HG02623 (cell line): ENCODE data around the gene KCTD11.

Source experiments
- ATAC-seq: cut with Tn5 transposase; IDR thresholded peaks from one replicate; pipeline ENCODE4 v1.9.1; 2021; ENCODE audit warnings: moderate library complexity; ENCODE audit not compliant: unreplicated experiment

KCTD11 gene

DNA sequence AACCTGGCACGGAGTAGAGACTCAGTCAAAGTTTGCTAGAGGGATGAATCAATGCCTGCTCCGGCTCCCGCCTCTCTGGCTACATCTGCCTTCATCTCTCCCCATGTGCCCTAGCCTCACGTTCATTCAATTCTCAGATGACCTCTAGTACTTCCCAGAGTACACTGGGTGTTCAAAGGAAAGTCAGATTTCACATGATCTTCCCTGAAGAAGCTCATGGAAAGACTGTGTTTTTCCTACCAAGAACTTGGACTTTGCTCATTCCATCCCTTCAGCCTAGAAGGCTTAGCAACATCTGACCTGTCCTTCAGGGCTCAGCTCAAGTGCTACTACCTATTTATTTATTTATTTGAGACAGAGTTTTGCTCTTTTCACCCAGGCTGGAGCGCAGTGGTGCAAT, 17.9 kb downstream of the KCTD11 start:
- ATAC-seq: no peak

GRCh38 chr17:7370853-7371252, 18.9 kb downstream of the KCTD11 start:
- ATAC-seq: no peak

DNA sequence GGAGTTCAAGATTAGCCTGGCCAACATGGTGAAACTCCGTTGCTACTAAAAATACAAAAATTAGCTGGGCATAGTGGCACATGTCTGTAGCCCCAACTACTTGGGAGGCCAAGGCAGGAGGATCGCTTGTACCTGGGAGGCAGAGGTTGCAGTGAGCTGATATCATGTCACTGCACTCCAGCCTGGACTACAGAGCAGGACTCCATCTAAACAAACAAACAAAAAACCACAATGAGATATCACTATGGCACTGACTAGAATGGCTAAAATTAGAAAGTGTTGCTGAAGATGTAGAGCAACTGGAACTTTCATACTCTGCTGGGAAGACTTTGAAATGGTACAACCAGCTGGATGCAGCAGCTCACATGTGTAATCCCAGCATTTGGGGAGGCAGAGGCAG, 22.4 kb downstream of the KCTD11 start:
- ATAC-seq: no peak

GRCh38 chr17:7379134-7379533, 27.2 kb downstream of the KCTD11 start:
- ATAC-seq: no peak

GRCh38 chr17:7380321-7380720, 28.4 kb downstream of the KCTD11 start:
- no peak for ATAC-seq

- no peak for ATAC-seq
Measured at GRCh38 chr17:7380855-7381683, 29.1 kb downstream of the KCTD11 start, which contains the start of gene TNK1. TNK1 (plus strand) TSS chr17:7381089; CDS start chr17:7382927, 1,838 bp downstream.

GRCh38 chr17:7382901-7383300, 30.9 kb downstream of the KCTD11 start:
- no peak for ATAC-seq

- ATAC-seq: no peak
Measured at GRCh38 chr17:7383371-7383741, 31.4 kb downstream of the KCTD11 start.

DNA sequence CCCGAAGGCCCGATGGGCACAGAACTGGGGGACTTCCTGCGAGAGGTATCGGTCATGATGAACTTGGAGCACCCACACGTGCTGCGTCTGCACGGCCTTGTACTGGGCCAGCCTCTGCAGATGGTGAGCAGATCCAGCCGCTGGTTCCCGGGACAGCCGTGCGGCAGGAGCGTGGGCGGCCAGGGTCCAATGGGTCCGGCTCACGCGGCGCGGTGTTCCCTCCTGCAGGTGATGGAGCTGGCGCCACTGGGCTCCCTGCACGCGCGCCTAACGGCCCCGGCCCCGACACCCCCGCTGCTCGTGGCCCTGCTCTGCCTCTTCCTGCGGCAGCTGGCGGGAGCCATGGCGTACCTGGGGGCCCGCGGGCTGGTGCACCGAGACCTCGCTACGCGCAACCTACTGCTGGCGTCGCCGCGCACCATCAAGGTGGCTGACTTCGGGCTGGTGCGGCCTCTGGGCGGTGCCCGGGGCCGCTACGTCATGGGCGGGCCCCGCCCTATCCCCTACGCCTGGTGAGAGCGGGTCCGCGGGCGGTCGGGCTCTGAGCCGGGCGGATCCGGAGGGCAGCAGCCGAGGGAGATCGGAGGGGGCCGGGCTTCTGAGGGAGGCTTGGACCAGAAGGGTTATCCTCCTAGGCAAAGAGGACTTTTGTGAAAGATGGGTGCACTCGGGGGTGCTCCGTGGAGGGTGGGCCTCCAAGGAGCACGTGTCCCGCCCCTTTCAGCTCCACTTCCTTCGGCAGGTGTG, 32.0 kb downstream of the KCTD11 start:
- peak; percentile 70 for ATAC-seq

- ATAC-seq: no peak
Measured at GRCh38 chr17:7384489-7385081, 32.6 kb downstream of the KCTD11 start.

- no peak for ATAC-seq
Measured at GRCh38 chr17:7388856-7389255, 36.9 kb downstream of the KCTD11 start.

DNA sequence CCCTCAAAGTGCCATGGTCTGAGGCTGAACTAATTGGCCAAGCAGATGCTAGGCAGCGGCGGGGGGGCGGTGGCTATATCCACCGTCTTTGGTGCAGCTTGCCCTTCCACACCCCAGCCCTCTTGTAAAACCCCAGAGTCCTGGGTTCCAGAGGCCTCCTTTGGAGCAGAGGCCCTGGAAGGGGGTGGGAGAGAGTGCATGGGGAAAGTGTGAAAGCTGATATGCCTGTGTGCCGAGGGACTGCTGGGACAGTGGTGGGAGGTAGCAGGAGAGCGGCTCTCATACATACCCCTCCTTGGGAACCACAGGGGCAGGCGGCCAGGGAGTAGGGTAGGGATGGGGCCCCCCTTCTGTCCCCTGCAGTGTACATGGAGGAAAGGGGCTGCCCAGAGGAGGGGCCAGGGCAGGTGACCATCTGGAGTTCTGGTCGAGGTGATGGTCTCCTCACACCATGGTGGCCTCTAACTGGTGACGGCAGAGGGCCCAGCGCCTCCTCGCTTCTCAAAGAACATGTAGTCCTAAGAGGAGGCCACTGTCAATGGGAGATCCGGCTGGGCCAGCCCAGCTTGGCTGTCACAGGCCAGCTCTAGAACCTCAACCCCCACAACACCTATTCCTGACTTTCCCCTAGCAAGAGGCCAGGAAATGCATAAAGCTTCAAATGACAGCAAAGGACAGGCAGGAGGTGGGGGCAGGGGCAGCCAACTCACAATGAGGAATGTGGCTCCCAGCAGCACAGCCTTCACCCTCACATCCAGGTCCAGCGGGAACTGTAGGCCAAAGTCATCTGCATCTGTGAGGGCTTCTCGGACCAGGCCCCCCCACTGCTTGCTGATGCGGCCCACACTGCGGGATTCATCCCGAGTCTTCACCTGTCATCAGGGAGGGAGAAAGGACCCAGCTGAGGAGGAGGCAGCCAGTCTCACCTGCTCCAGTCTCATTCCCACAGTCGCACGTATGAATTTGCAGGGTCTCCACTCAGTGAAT, 38.3 kb downstream of the KCTD11 start:
- ATAC-seq: no peak

DNA sequence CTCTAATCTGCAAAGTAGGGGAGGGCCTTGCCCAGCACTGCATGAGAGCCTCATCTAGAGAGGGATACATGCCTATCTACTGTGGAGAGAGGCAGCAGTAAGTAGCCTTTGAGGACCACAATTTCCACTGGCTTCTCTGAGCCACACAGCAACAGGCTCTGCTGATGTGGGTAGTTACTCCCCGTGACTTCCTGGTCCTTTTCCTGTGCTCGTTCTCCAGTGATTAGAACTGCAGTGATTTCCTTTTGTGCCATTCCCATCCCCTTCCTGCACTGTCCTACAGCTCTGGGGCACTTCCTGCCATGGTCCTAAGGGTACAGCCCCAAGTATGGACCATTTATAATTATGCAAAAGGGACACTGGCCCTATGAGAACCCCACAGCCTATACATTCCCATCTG, 39.3 kb downstream of the KCTD11 start:
- ATAC-seq: no peak

GRCh38 chr17:7392696-7393612, 41.0 kb downstream of the KCTD11 start:
- ATAC-seq: no peak

DNA sequence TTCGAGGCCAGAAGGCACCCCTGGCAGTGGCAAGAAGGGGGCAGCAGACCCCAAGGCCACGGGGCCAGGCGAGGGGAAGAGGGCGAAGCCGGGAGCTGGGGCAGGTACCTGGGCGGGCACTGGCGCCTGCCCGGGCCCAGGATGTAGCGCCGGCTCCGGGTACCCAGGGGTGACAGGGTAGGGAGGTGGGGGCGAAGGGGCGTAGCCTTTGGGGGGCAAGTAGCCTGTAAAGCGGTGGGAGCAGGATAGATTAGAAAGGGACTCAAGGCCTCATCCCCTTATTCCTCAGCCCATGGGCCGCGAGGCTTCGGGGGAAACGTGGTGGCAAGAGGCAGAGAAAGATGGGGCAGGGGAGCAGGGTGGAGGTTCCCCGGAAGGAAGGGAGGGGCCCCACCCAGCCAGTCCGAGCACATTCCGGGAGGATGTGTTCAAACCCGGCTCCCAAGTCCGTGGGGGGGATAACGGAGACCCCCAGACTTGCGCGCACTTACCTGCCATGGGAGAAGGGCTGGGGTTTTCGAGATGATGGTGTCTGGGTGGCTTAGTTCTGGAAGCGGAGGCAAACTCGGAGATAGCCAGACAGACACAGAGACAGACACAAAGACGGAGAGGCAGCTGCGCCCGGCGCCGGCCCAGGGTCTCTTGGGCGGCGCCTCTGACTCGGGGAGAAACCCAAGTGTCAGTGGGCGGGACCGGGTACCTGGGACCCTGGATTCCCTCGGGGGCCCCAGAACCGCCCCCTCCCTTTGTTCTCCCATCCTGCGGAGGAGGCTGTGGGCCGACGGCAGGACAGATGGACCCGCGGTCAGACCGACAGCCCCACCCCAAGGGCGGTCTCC, 41.9 kb downstream of the KCTD11 start:
- ATAC-seq: peak; percentile 43

GRCh38 chr17:7394452-7395191, 42.7 kb downstream of the KCTD11 start, which contains the start of gene PLSCR3:
PLSCR3 (minus strand) TSS chr17:7394525; CDS start chr17:7394110, 415 bp downstream.
- peak; percentile 58 for ATAC-seq

- no peak for ATAC-seq
Measured at GRCh38 chr17:7396147-7396546, 44.2 kb downstream of the KCTD11 start.

DNA sequence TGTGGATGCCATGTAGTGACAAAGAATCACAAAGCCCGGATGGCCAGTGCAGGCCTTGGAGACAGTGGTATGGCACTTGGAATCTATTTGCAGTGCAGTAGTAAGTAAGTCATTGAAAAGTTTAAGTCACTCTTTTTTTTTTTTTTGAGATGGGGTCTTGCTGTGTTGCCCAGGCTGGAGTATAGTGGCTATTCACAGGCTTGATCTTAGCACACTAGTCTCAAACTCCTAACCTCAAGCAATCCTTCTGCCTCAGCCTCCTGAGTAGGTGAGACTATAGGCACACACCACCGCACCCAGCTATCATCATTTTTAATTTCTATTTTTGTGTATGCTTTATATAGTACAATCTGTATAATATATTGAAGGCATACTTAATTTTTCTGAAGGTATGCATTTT, 46.6 kb downstream of the KCTD11 start:
- no peak for ATAC-seq
